Non-pigmented ciliary epithelial cell (primary cell): ENCODE data around the gene PDE7B.

Experiments
- DNase-seq: peaks from one replicate; pipeline ENCODE4 v3.0.0-alpha.2; 2010; ENCODE audit warnings: low read depth

PDE7B gene

DNA sequence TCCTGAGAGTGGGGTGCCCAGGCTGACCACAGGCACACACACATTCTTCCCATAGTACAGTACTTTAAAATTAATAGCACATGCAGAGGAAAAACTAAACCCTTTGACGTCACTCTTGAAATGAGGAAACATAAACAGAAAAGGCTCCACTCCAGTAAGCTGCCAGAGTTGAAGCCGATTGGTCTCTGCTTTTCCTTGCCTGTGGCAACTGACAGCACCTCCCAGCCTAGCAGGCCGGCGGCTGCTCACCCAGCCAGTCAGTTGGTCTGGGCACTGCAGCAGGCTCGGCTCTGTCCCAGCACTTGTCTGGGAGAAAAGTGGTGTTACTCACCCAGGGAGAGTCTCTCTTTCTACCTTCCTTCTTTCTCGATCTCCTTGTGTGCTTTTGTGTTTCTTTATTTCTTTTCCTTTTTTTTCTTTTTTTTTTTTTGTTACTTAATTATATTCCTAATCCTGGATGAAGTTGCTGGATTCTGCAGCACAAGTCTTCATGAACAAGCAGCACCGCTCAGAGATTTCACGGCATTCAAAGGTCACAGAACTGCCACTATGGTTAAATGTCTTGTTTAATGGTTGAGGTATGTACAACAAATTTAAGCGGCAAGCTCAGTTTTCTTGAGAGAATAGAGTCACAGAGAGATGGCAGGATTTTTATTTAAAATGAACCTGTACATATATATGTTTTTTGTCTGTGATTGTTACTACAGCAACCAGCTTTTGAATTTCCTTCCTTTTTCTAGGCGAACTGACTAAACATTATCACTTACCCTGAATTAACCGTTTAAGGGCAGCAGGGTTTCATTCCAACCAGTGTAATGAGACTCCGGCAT, at the start of gene PDE7B:
TSS of gene PDE7B (plus strand) at position 260 of the 830 bp plus-strand sequence.
- peak; percentile 96 for DNase-seq

DNA sequence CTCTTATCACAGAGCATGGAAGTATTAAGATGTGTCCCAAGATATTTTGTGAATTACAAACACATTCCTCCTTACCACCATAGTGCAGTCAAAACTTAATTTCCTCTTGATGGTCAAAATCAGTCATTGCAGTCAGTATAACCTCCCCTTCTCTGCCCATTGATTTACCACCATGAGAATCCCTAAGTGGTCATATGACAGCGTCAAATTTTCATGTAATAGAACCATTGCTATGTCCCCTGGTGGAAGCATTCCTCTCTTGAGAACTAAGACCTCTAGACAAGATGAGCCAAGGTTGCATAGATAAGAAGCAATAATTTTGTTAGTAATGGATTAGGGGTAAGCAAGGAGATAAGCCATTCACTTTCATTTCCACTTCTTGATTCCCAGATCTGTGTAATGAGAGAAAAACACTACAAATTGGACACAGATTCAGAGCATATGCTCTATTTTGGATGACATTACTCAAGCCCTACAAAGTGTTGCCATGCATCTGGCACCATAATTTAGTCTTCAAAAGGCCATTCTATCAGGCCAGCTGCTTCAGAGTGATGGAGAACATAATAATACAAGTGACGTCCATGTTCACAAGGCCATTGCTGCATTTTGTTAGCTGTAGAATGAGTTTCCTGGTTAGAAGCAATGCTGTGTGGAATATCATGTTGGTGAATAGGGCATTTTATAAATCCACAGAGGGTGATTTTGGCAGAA, 49.6 kb upstream of the PDE7B start:
- no peak for DNase-seq

DNA sequence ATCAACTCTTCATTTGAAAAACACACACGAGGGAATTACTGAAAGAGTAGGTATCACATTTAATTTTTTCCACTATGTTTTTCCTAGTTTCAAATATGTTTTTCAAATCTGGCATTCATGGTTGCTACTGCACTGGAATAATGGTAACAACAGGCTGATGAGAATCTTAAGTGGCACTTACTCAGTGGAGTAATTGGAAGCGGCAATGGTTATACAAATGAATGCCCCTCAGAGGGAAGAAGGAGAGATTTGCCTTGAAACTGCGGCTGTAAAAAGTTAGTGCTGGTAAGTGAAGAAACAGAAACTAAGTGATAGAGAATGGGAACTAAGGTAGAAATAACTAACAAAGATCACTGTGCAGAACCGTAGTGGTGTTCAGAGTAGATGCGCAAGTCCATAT, 41.0 kb upstream of the PDE7B start:
- DNase-seq: no peak

DNA sequence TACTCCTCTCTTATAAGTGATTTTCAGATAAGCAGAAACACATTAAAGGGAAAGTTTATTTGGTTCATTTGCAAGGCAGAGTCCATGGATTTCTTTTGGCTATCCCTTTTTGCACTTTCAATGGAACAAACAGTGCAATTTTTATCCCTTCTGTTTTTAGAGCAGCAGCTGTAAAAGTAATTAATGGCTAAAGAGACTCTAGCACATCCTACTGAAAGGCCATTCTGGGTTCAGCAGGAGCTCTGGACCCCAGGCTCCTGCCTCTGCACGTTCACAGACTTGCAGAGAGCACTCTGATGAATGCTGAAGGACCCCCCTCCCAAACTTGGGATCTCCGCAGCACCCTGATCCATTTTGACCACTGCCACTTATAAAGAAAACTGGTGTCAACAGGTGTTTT, 40.3 kb upstream of the PDE7B start:
- DNase-seq: no peak

DNA sequence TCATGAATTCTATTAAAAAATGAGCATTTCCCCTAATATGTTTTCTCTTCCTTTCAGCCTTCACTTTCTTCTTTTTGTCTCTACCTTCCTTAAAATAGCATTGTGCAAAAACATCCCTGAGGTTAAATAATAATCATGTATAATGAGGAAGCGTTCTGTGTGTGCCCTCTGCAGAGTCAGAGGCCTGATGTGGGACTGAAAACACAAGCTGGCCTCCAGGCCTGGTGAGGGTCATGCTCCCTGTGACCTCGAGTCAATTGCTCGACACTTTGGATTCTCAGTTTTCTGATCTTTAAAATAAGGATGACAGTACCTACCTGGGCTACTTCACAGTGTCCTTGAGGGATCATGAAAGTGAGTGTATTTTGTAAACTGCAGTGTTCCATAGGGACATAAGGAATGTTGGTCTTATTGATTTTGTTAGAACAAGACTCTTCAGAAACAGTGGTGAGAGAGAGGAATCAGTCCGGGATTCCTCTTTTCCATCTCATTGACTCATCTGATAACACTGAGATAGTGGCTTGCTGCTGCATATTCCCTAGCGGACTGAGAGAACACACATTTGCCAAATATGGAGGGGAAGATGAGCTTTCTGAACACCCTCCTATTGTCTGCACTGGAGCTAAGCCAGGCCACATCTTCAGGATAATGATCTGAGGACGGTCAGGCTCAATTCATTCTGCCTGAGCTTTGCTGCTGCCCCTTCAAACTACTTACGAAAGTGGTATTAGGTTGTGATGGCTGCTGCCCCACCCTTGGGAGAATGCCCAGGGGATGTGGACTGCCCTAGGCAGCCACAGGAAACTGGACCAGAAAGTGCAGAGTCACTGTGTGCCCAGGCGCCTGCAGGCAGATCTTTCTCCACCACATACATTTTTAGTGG, 39.6 kb upstream of the PDE7B start:
- no peak for DNase-seq

DNA sequence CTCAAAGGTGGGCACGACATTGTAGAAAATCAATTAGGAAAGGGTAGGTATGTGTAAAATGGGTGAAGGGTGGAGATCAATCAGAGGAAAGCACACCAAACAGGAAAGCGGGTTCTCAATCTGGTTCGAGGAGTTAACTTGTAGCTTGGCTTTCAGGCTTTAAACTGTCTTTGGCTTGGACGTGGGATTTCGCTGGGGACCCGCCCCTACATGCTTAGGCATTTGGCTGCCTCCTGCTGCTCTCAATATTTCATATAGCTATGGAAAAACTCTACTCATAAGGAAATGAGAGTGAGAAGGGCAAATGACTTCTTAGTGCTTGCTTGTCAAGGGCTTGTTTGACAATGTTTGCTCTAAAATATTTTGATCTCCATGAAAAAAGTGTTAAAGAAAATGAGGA, 38.1 kb upstream of the PDE7B start:
- DNase-seq: no peak

DNA sequence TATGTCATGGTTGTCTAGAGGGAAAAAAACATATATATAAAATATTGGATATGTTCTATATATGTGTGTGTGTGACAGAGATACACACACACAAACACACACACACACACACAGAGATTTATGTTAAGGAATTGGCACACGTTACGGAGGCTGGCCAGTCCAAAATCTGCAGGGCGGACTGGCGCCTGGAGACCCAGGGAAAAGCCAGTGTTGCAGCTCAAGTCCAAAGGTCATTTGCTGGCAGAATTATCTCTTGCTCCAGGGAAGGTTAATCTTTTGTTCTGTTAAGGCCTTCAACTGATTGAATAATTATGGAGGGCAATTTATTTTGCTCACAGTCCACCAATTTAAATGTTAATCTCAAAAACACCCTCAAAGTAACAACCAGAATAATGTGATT, 37.5 kb upstream of the PDE7B start:
- DNase-seq: no peak

DNA sequence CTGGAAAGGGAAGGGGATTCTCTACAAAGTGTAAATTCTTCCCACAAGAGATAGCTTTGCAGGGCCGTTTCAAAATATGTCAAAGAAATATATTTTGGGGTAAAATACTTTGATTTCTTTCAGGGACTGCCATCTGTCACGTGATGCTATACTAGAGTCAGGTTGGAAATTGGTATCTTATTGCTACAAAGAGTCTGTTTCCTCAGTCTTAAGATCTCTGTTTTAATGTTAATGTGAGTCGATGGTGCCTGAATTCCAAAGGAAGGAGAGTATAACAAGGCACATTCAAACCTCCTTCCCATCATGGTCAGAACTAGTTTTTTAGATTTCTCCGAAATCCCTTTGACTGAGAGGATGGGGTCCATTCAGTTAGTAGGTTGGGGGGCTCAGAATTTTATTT, 36.3 kb upstream of the PDE7B start:
- no peak for DNase-seq

DNA sequence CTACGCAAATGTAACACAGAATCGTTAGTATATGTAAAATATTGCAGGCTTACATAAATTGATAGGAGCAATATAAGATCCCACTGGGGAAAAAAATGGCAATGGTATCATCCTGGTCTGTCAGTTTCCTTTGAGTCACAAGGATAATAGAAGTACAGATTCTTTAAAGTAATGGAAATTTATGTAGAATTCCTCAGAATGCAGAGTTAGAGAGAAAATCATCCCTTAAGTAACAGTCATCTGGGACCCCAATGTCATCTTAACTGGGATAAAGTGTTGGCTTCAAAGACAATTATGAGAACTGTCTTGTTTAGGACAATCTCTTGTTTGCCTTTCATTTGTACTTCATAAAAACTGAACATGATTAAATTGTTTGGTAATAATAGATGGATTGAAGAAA, 34.5 kb upstream of the PDE7B start:
- no peak for DNase-seq

GRCh38 chr6:135819665-135820064, 31.8 kb upstream of the PDE7B start:
- no peak for DNase-seq

GRCh38 chr6:135820340-135820739, 31.2 kb upstream of the PDE7B start:
- no peak for DNase-seq

DNA sequence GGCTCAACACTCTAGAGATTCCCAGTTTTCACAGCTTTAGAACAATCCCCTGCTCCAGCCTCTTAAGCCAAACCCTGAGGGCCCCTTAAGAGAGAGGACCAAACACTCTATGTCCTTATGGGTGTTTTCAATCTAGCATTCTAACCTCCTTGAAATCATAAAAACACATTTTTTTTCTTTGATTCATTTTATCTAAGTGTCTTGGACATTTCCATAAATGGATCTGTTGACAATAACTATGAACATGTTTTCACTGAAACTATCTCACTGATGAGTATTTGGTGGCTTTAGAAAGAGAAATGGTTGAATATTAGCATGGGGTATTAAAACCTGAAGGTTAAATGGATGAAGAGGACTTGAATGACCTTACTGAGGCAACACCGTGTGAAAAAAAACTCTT, 27.6 kb upstream of the PDE7B start:
- DNase-seq: no peak

DNA sequence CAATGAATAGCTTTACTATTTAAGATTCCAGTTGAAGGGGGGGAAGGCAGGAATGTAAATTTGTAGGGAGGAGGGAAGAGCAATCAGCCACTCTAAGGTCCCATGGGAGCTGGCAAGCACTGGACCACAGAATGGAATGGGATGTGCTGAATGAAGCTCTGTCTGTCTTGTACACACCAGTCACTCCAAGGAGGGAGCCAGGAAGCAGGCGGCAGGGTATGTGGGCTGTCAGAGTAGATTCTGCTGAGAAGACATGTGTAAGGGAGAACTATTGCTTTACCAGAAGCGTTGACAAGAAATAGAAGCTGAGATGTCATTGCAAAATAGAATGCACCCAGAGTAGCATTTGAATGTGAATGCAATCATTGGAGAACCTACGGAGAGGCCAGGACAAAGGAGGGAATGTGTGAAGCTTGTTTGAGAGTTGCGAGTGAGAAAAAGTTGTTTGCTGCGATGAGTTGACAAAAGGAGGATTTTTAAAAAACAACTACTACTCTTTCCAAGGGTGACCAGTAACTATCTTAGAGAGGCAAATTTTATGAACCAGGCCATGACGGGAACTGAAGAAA, 25.2 kb upstream of the PDE7B start:
- no peak for DNase-seq

DNA sequence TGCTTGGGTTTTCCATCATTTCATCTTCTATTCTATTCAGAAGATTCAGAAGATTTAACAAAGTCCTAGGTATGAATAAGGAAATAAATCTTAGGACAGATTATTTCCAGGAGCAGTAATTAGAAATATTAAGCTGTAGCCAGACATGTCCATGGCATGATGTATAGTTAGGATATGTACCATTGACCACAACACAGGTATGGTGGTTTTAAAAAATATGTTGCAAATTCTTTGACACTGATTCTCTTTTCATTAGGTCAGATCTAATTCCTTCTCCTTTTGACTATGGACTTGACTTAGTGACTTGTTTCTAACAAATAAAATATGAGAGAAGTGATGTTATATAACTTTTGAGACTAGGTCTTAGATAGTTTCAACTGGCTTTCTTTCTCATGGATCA, 23.5 kb upstream of the PDE7B start:
- no peak for DNase-seq

- DNase-seq: no peak
Observed at GRCh38 chr6:135830452-135830881, 21.0 kb upstream of the PDE7B start.

GRCh38 chr6:135831016-135831415, 20.5 kb upstream of the PDE7B start:
- DNase-seq: no peak

DNA sequence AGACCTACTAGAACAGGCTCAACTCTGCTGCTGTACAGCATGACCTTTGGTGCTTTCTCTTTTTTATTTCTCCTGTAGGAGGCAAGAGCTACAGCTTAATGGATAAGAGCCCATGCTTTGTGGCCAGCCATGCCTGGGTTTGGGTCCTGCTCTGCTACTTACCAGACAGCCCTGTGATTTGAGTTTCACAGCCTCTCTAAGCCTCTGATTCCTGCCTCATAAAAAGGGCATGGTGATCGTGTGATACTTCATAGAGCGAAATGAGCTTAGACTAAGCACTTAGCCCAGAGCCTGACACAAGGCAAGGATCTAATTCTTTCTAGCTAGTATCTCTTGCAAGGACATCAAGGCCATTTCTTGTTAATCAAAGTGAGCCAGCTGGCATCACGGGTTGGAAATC, 19.3 kb upstream of the PDE7B start:
- DNase-seq: no peak

DNA sequence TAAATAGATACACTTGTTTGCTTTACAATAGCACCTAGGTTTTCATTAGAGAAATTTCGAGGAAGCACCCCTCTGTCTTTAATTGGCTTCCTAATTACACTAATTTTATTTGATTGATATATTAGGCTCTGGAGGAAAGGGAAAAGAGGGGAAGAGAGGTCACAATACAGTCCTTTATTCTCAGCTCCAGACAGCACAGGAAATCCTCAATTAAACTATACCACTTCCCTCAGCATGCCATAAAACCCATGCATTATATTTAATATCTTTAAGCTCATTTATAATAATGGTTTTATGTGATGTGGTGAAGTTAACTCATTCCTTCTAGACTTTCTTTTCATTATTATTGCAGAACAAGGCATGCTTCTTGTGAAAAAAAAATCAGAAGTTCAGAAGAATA, 17.7 kb upstream of the PDE7B start:
- no peak for DNase-seq

GRCh38 chr6:135837735-135838449, 13.6 kb upstream of the PDE7B start:
- DNase-seq: no peak

- no peak for DNase-seq
Observed at GRCh38 chr6:135839121-135839520, 12.4 kb upstream of the PDE7B start.

- DNase-seq: no peak
Observed at GRCh38 chr6:135842618-135843392, 8.7 kb upstream of the PDE7B start.
